HG02759 (cell line): ENCODE measurements around the gene NCKAP5.

Source experiments
- ATAC-seq: cut with Tn5 transposase; IDR thresholded peaks from one replicate; pipeline ENCODE4 v1.9.1; 2021; ENCODE audit warnings: mild to moderate bottlenecking, moderate library complexity; ENCODE audit not compliant: unreplicated experiment

The NCKAP5 gene

GRCh38 chr2:133433455-133434451 lies 134.5 kb downstream of the NCKAP5 start:
- ATAC-seq, result no peak

- no peak for ATAC-seq
Observed at GRCh38 chr2:133432778-133433177, 135.5 kb downstream of the NCKAP5 start.

GRCh38 chr2:133431289-133431688 lies 137.0 kb downstream of the NCKAP5 start:
- no peak for ATAC-seq

GRCh38 chr2:133426791-133427190 lies 141.5 kb downstream of the NCKAP5 start:
- ATAC-seq, result no peak

- no peak for ATAC-seq
Observed at GRCh38 chr2:133425612-133426011, 142.7 kb downstream of the NCKAP5 start.

- no peak for ATAC-seq
Observed at GRCh38 chr2:133424876-133425275, 143.4 kb downstream of the NCKAP5 start.

- ATAC-seq, result no peak
Observed at GRCh38 chr2:133422931-133423351, 145.3 kb downstream of the NCKAP5 start.

- peak; percentile 95 for ATAC-seq
Observed at GRCh38 chr2:133421516-133422324, 146.5 kb downstream of the NCKAP5 start.

- no peak for ATAC-seq
Observed at GRCh38 chr2:133420788-133421187, 147.5 kb downstream of the NCKAP5 start.

- no peak for ATAC-seq
Observed at GRCh38 chr2:133418671-133419070, 149.6 kb downstream of the NCKAP5 start.

GRCh38 chr2:133418021-133418420 lies 150.2 kb downstream of the NCKAP5 start:
- peak; percentile 45 for ATAC-seq

GRCh38 chr2:133417415-133417814 lies 150.8 kb downstream of the NCKAP5 start:
- no peak for ATAC-seq

GRCh38 chr2:133416736-133417135 lies 151.5 kb downstream of the NCKAP5 start:
- no peak for ATAC-seq

GRCh38 chr2:133416146-133416545 lies 152.1 kb downstream of the NCKAP5 start:
- ATAC-seq, result no peak

- peak; percentile 26 for ATAC-seq
Observed at GRCh38 chr2:133415210-133415876, 152.9 kb downstream of the NCKAP5 start.

- ATAC-seq, result no peak
Observed at GRCh38 chr2:133414486-133415209, 153.6 kb downstream of the NCKAP5 start.

- ATAC-seq, result no peak
Observed at GRCh38 chr2:133413863-133414262, 154.4 kb downstream of the NCKAP5 start.

GRCh38 chr2:133412694-133413093 lies 155.6 kb downstream of the NCKAP5 start:
- no peak for ATAC-seq

GRCh38 chr2:133411857-133412256 lies 156.4 kb downstream of the NCKAP5 start:
- ATAC-seq, result no peak

- no peak for ATAC-seq
Observed at GRCh38 chr2:133411101-133411500, 157.2 kb downstream of the NCKAP5 start.
